A673 (cell line): ENCODE results near the gene ITPR3.

Source experiments
- EZH2 ChIP-seq: fragments of 200-600 bp; sonication (generic); IDR thresholded peaks from 2 replicates; pipeline ENCODE4 v1.6.1; 2017; ENCODE audit warnings: borderline replicate concordance, low read depth, mild to moderate bottlenecking, mixed read lengths, antibody characterized with exemption, low read length; ENCODE audit not compliant: poor library complexity, severe bottlenecking
- TF ChIP-seq, protein P1 (sequence below): fragments of 300-800, 200-600 bp; sonication (generic); conservative IDR thresholded peaks from 2 replicates; pipeline ENCODE4 v1.5.1; 2017; ENCODE audit warnings: low read depth, mild to moderate bottlenecking, antibody characterized with exemption, low read length, moderate library complexity, mixed read lengths

DNA sequence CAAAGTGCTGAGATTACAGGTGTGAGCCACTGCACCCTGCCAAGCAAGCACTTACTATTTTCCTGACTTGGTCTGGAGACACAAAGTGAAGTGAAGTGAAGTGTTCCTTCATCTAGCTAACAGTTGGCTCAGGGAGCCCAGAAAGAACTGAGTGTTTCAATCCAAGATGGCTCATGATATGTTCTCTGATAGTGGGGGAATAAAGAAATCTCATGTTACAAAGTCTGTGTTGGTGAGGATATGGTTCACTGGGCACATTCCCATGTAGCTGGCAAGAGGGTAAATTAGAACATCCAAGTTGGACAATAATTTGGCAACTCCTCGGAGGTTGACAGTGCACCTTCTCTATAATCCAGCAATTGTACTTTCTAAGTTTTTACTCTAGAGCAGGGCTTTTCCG, 5.0 kb upstream of the ITPR3 start:
- TF ChIP-seq, protein P1, sequence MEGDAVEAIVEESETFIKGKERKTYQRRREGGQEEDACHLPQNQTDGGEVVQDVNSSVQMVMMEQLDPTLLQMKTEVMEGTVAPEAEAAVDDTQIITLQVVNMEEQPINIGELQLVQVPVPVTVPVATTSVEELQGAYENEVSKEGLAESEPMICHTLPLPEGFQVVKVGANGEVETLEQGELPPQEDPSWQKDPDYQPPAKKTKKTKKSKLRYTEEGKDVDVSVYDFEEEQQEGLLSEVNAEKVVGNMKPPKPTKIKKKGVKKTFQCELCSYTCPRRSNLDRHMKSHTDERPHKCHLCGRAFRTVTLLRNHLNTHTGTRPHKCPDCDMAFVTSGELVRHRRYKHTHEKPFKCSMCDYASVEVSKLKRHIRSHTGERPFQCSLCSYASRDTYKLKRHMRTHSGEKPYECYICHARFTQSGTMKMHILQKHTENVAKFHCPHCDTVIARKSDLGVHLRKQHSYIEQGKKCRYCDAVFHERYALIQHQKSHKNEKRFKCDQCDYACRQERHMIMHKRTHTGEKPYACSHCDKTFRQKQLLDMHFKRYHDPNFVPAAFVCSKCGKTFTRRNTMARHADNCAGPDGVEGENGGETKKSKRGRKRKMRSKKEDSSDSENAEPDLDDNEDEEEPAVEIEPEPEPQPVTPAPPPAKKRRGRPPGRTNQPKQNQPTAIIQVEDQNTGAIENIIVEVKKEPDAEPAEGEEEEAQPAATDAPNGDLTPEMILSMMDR: no peak
- no peak for TF ChIP-seq EZH2
